KMS-11 (cell line): ENCODE results near the gene KRTAP4-9.
"Not testable (repeated sequence)": the region's sequence is repeated elsewhere in the genome, so short reads cannot be mapped to it uniquely, and the experiment has no call there.

Source experiments
- H2AFZ ChIP-seq: fragments of 200-600 bp; sonication (generic); 2 replicates; pipeline ENCODE4 v1.6.1; 2016; ENCODE audit warnings: antibody characterized with exemption, mixed run types, low read depth
- H3K27ac ChIP-seq: fragments of 200-600 bp; sonication (generic); 2 replicates; pipeline ENCODE4 v1.6.1; 2016; ENCODE audit warnings: mild to moderate bottlenecking, mixed run types
- H3K27me3 ChIP-seq: fragments of 200-600 bp; sonication (generic); 2 replicates; pipeline ENCODE4 v1.6.1; 2017; ENCODE audit warnings: mild to moderate bottlenecking, low read depth, mixed run types, moderate library complexity; ENCODE audit not compliant: insufficient read depth
- H3K36me3 ChIP-seq: fragments of 200-600 bp; sonication (generic); 2 replicates; pipeline ENCODE4 v1.6.1; 2017; ENCODE audit warnings: mild to moderate bottlenecking, mixed run types; ENCODE audit not compliant: insufficient read depth
- H3K4me1 ChIP-seq: fragments of 200-600 bp; sonication (generic); 2 replicates; pipeline ENCODE4 v1.6.1; 2016; ENCODE audit warnings: mild to moderate bottlenecking, low read depth, mixed run types; ENCODE audit not compliant: poor library complexity, severe bottlenecking
- H3K4me2 ChIP-seq: fragments of 200-600 bp; sonication (generic); 2 replicates; pipeline ENCODE4 v1.7.0; 2016; ENCODE audit warnings: mild to moderate bottlenecking, mixed run types
- H3K4me3 ChIP-seq: fragments of 200-600 bp; sonication (generic); IDR thresholded peaks from 2 replicates; pipeline ENCODE4 v1.6.1; 2017; ENCODE audit warnings: low read depth, low read length, mixed read lengths; ENCODE audit not compliant: insufficient read depth
- H3K79me2 ChIP-seq: fragments of 200-600 bp; sonication (generic); 2 replicates; pipeline ENCODE4 v1.6.1; 2016; ENCODE audit warnings: low read depth, mixed run types; ENCODE audit not compliant: insufficient read depth
- H3K9ac ChIP-seq: fragments of 200-600 bp; sonication (generic); 2 replicates; pipeline ENCODE4 v1.6.1; 2016; ENCODE audit warnings: mild to moderate bottlenecking, mixed run types
- H4K20me1 ChIP-seq: fragments of 200-600 bp; sonication (generic); 2 replicates; pipeline ENCODE4 v1.6.1; 2016; ENCODE audit warnings: mild to moderate bottlenecking, mixed run types; ENCODE audit not compliant: insufficient read depth
- CTCF ChIP-seq: fragments of 200-600 bp; sonication (generic); conservative IDR thresholded peaks from 2 replicates; pipeline ENCODE4 v1.6.1; 2017; ENCODE audit warnings: low read depth, mild to moderate bottlenecking, antibody characterized with exemption, low read length, moderate library complexity, mixed read lengths

Gene KRTAP4-9

GRCh38 chr17:41105347-41105746 is at the start of gene KRTAP4-9:
KRTAP4-9 (plus strand) TSS chr17:41105389; CDS start chr17:41105389, 0 bp downstream.
- H3K4me2 ChIP-seq, H3K9ac ChIP-seq, H4K20me1 ChIP-seq, H3K36me3 ChIP-seq, H2AFZ ChIP-seq, H3K27ac ChIP-seq, H3K27me3 ChIP-seq, H3K4me3 ChIP-seq, H3K79me2 ChIP-seq: not testable (repeated sequence)
- peaks cover 12% of the 10 kb centered on the region for H3K4me1 ChIP-seq

GRCh38 chr17:41057547-41057946 is 47.6 kb upstream of the KRTAP4-9 start:
- no peaks in the 10 kb centered on the region for H3K79me2 ChIP-seq
- no peaks in the 10 kb centered on the region for H4K20me1 ChIP-seq
- no peak overlapping the region for H3K4me3 ChIP-seq
- H3K9ac ChIP-seq = no peak overlapping the region
- no peak overlapping the region for H3K4me2 ChIP-seq
- no peaks in the 10 kb centered on the region for H3K27me3 ChIP-seq
- no peak for TF ChIP-seq CTCF
- H3K27ac ChIP-seq = no peak overlapping the region
- H2AFZ ChIP-seq = no peak overlapping the region
- H3K36me3 ChIP-seq = no peaks in the 10 kb centered on the region
- H3K4me1 ChIP-seq = no peaks in the 10 kb centered on the region

- Histone ChIP-seq H3K79me2 (no peaks in the 10 kb centered on the region), H3K4me1 (no peaks in the 10 kb centered on the region), H3K27ac (no peak overlapping the region), H3K36me3 (no peaks in the 10 kb centered on the region), H2AFZ (no peak overlapping the region), H4K20me1 (no peaks in the 10 kb centered on the region), H3K27me3 (no peaks in the 10 kb centered on the region), H3K4me2 (no peak overlapping the region), H3K9ac (no peak overlapping the region), H3K4me3 (no peak overlapping the region)
- TF ChIP-seq CTCF = no peak
Observed at GRCh38 chr17:41058741-41059140, 46.4 kb upstream of the KRTAP4-9 start.

- not testable (repeated sequence) for H3K27ac ChIP-seq, H3K79me2 ChIP-seq, H4K20me1 ChIP-seq, H3K4me3 ChIP-seq, H3K36me3 ChIP-seq, H3K27me3 ChIP-seq, H3K4me1 ChIP-seq, H3K4me2 ChIP-seq, H2AFZ ChIP-seq, H3K9ac ChIP-seq
Observed at GRCh38 chr17:41059276-41060051, 45.7 kb upstream of the KRTAP4-9 start.

- Histone ChIP-seq H3K4me1 (no peaks in the 10 kb centered on the region), H3K27me3 (no peaks in the 10 kb centered on the region), H3K27ac (no peak within 1 kb of the TSS), H3K9ac (no peak within 1 kb of the TSS), H3K36me3 (no peaks in the 10 kb centered on the region), H3K4me2 (no peak within 1 kb of the TSS), H3K79me2 (no peaks in the 10 kb centered on the region), H3K4me3 (no peak within 1 kb of the TSS), H4K20me1 (no peaks in the 10 kb centered on the region), H2AFZ (no peak within 1 kb of the TSS)
- no peak for TF ChIP-seq CTCF
Observed at GRCh38 chr17:41060052-41060604, 45.1 kb upstream of the KRTAP4-9 start, which contains the start of gene KRTAP2-3. KRTAP2-3 (minus strand) TSS chr17:41060114; CDS start chr17:41060050, 64 bp downstream.
